Measurements from ENCODE around the gene NTMT1. TPM values are rescaled to one million over a fixed set of nuclear protein-coding genes. Genes with fewer than 3 reads are reported as not detected.

NTMT1 gene
- total and polyA plus RNA-seq, 2 experiments from 2014 or later, result 20.8 to 81.4 TPM

DNA sequence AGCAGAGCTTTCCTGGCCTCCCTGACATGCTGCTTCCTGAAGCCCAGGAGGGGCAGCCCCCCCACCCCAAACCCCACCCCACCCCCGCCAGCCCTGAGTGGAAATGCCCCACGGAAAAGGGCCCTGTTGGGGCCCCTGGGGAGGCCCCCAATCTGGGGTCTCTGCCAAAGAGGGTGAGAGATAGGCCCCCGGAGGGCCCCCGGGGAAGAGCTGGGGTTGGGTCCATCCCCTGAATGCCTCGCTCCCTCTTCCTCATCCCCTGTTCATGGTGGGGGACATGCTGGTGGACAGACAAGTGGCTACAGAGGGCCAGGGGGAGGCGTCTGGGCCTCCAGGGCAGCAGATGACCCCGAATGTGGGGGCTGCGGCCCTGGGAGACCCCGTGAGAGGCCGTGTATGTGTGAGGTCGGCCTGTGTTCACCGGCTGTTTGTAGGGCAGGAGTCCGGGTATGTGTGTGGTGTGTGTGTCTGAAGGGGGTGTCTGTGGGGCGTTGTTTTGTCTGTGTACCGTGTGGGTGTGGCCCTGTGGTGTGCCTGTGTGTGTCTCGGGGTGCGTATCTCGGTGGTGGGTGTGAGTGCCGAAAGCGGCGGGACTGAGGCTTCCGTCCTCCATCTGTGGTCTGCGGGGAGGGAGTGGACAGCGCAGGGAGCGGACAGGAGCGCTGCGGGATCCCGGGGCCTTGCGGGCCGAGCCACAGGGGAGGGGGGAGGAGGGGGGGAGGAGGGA lies 16.3 kb upstream of the NTMT1 start:
- no peaks in the 10 kb centered on the region for H3K9me3 ChIP-seq (ENCODE audit: low read depth)
- TF ChIP-seq, protein P1, sequence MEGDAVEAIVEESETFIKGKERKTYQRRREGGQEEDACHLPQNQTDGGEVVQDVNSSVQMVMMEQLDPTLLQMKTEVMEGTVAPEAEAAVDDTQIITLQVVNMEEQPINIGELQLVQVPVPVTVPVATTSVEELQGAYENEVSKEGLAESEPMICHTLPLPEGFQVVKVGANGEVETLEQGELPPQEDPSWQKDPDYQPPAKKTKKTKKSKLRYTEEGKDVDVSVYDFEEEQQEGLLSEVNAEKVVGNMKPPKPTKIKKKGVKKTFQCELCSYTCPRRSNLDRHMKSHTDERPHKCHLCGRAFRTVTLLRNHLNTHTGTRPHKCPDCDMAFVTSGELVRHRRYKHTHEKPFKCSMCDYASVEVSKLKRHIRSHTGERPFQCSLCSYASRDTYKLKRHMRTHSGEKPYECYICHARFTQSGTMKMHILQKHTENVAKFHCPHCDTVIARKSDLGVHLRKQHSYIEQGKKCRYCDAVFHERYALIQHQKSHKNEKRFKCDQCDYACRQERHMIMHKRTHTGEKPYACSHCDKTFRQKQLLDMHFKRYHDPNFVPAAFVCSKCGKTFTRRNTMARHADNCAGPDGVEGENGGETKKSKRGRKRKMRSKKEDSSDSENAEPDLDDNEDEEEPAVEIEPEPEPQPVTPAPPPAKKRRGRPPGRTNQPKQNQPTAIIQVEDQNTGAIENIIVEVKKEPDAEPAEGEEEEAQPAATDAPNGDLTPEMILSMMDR (IDR thresholded peaks at IDR 0.05; ENCODE audit: poor library complexity), result no peak
- TF ChIP-seq EZH2 (IDR thresholded peaks at IDR 0.05; ENCODE audit: borderline replicate concordance) (no peak), EZH2phosphoT487 (IDR thresholded peaks at IDR 0.05; ENCODE audit: low read depth, severe bottlenecking, unreplicated experiment) (no peak)
- peak overlapping the region; percentile 68 for H3K27ac ChIP-seq
- no peaks in the 10 kb centered on the region for H3K36me3 ChIP-seq (replicated peaks; ENCODE audit: insufficient read depth, low read depth)
- WGBS (ENCODE audit: low lambda C conversion rate, missing lambda C conversion rate), result 18% methylated on average over 27 of the region's 30 CpGs
- no peaks in the 10 kb centered on the region for H3K79me2 ChIP-seq
- no peak overlapping the region for H2AFZ ChIP-seq
- no peak overlapping the region for H3K4me3 ChIP-seq
- H3K4me2 ChIP-seq, result peak overlapping the region; percentile 98
- H4K20me1 ChIP-seq (ENCODE audit: insufficient read depth, poor library complexity, severe bottlenecking), result no peaks in the 10 kb centered on the region
- no peaks in the 10 kb centered on the region for H3K9me2 ChIP-seq (replicated peaks; ENCODE audit: insufficient read depth)
- peak; percentile 55 for DNase-seq (ENCODE audit: low spot score)
- H3K4me1 ChIP-seq (ENCODE audit: insufficient read depth), result peaks cover 29% of the 10 kb centered on the region
- H3K27me3 ChIP-seq, result no peaks in the 10 kb centered on the region

DNA sequence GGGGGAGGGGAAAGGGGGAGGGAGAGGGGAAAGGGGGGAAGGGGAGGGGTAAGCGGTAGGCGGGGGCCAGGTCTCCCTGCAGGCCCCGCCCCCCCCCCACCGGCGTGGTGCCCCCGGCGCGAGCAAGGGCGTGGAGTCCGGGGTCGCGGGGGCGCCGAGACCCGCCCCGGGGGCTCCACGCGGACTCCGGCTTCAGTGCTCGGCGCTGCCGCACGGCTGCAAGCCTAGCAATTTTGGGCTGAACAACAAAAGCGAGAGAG lies 15.8 kb upstream of the NTMT1 start:
- no peak for TF ChIP-seq EZH2 (IDR thresholded peaks at IDR 0.05; ENCODE audit: borderline replicate concordance)
- no peak for TF ChIP-seq EZH2phosphoT487 (IDR thresholded peaks at IDR 0.05; ENCODE audit: low read depth, severe bottlenecking, unreplicated experiment)
- TF ChIP-seq, protein P1 (IDR thresholded peaks at IDR 0.05; ENCODE audit: poor library complexity), result no peak
- no peaks in the 10 kb centered on the region for H3K27me3 ChIP-seq
- H3K27ac ChIP-seq, result peak overlapping the region; percentile 87
- H3K4me2 ChIP-seq, result peak overlapping the region; percentile 98
- WGBS (ENCODE audit: low lambda C conversion rate, missing lambda C conversion rate), result 0% methylated on average over 2 of the region's 24 CpGs
- H3K9me2 ChIP-seq (replicated peaks; ENCODE audit: insufficient read depth), result no peaks in the 10 kb centered on the region
- peaks cover 29% of the 10 kb centered on the region for H3K4me1 ChIP-seq (ENCODE audit: insufficient read depth)
- H2AFZ ChIP-seq, result peak overlapping the region; percentile 89
- no peaks in the 10 kb centered on the region for H3K9me3 ChIP-seq (ENCODE audit: low read depth)
- no peaks in the 10 kb centered on the region for H3K79me2 ChIP-seq
- H4K20me1 ChIP-seq (ENCODE audit: insufficient read depth, poor library complexity, severe bottlenecking), result no peaks in the 10 kb centered on the region
- H3K4me3 ChIP-seq, result peak overlapping the region; percentile 99
- no peaks in the 10 kb centered on the region for H3K36me3 ChIP-seq (replicated peaks; ENCODE audit: insufficient read depth, low read depth)
- no peak for DNase-seq (ENCODE audit: low spot score)

DNA sequence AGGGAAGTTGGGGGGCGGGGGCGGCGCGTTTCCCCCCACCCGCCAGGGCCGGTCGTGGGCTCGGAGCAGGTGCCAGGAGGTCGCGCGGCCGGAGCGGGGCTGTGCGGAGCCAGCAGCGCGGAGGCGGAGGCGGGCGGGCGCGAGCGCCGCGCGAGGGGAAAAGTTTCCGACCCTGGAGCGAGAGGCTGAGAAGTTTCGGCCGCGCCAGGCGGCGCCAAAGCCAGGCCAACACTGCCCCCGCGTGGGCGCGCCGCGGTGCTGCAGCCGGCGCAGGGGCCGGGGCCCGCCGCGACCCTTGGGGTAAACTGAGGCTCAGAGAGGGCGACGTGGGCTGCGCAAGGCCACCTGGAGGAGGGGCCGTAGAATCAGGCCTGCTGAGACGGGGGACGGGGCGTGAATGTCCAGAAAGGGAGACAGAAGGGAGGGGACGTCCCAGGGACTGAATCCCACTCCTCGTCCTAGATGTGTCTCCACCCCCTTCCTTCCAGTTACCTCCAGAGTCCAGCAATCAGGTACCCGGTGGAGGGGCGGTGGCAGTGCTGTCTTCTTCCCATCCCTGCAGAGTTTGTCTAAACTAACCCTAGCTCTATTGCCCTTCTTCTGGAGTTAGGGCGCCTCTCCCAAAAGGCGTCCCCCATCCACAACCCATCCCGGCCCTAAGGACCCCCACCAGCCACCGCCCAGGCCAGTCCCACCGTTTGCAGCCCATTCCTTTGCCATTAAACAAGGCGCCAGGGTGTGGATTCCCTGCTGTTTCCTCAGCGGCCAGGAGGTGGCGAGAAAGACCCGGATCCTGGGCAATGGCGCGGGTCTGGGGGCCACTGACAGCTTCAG lies 15.3 kb upstream of the NTMT1 start:
- TF ChIP-seq, protein P1 (IDR thresholded peaks at IDR 0.05; ENCODE audit: poor library complexity), result peak; percentile 79
- no peak for TF ChIP-seq EZH2 (IDR thresholded peaks at IDR 0.05; ENCODE audit: borderline replicate concordance)
- Histone ChIP-seq H3K9me3 (ENCODE audit: low read depth) (no peaks in the 10 kb centered on the region), H3K79me2 (no peaks in the 10 kb centered on the region), H3K4me2 (peak overlapping the region; percentile 98), H3K4me3 (peak overlapping the region; percentile 99), H3K9me2 (replicated peaks; ENCODE audit: insufficient read depth) (no peaks in the 10 kb centered on the region), H3K27ac (peak overlapping the region; percentile 87), H4K20me1 (ENCODE audit: insufficient read depth, poor library complexity, severe bottlenecking) (no peaks in the 10 kb centered on the region), H3K4me1 (ENCODE audit: insufficient read depth) (peaks cover 29% of the 10 kb centered on the region), H3K36me3 (replicated peaks; ENCODE audit: insufficient read depth, low read depth) (no peaks in the 10 kb centered on the region), H3K27me3 (no peaks in the 10 kb centered on the region), H2AFZ (peak overlapping the region; percentile 89)
- 1% methylated on average over 53 of the region's 66 CpGs for WGBS (ENCODE audit: low lambda C conversion rate, missing lambda C conversion rate)
- peak; percentile 91 for DNase-seq (ENCODE audit: low spot score)

All from hepatocyte (in vitro differentiated cells).